Neuronal stem cell (in vitro differentiated cells): ENCODE measurements around the gene ADAMTSL1.

ENCODE experiments used
- DNase-seq: peaks from one replicate; pipeline ENCODE4 v3.0.0-alpha.2; 2013; ENCODE audit warnings: low spot score
- H2AFZ ChIP-seq: one replicate; pipeline ENCODE4 v1.6.1; 2013; ENCODE audit warnings: mild to moderate bottlenecking, low read length, inconsistent platforms
- H2AK5ac ChIP-seq: 2 replicates; pipeline ENCODE4 v1.6.1; 2013; ENCODE audit warnings: low read depth, mild to moderate bottlenecking, inconsistent platforms, low read length, moderate library complexity, mixed read lengths
- H2BK120ac ChIP-seq: 2 replicates; pipeline ENCODE4 v1.6.1; 2013; ENCODE audit warnings: low read depth, mild to moderate bottlenecking, inconsistent platforms, low read length, moderate library complexity, mixed read lengths
- H2BK12ac ChIP-seq: one replicate; pipeline ENCODE4 v1.6.1; 2013; ENCODE audit warnings: low read length, inconsistent platforms
- H2BK15ac ChIP-seq: 2 replicates; pipeline ENCODE4 v1.6.1; 2013; ENCODE audit warnings: mild to moderate bottlenecking, low read length, inconsistent platforms, mixed read lengths
- H2BK5ac ChIP-seq: one replicate; pipeline ENCODE4 v1.6.1; 2013; ENCODE audit warnings: inconsistent platforms, mild to moderate bottlenecking, low read length, moderate library complexity
- H3K14ac ChIP-seq: one replicate; pipeline ENCODE4 v1.6.1; 2013; ENCODE audit warnings: low read length, inconsistent platforms
- H3K18ac ChIP-seq: 2 replicates; pipeline ENCODE4 v1.6.1; 2013; ENCODE audit warnings: low read length, inconsistent platforms
- H3K23ac ChIP-seq: 2 replicates; pipeline ENCODE4 v1.6.1; 2013; ENCODE audit warnings: low read depth, mild to moderate bottlenecking, mixed read lengths, low read length, inconsistent platforms; ENCODE audit not compliant: poor library complexity
- H3K27ac ChIP-seq: replicated peaks from 3 replicates; pipeline ENCODE4 v1.5.1; 2013; ENCODE audit warnings: low read length, inconsistent platforms
- H3K27me3 ChIP-seq, 3 experiments: 2 replicates each; pipeline ENCODE4 v1.6.1; 2013; ENCODE audit warnings: low read length in 3 of 3, mild to moderate bottlenecking in 2 of 3, inconsistent platforms in 1 of 3, low read depth in 1 of 3, mixed read lengths in 1 of 3, moderate library complexity in 1 of 3; ENCODE audit not compliant: control insufficient read depth in 3 of 3, insufficient read depth in 3 of 3
- H3K36me3 ChIP-seq, 2 donors: replicated peaks in 1 of 2; 2 replicates each; pipeline ENCODE4 v1.6.1; 2013; ENCODE audit warnings: low read length in 2 of 2; ENCODE audit not compliant: control insufficient read depth in 2 of 2, insufficient read depth in 2 of 2
- H3K4ac ChIP-seq: 2 replicates; pipeline ENCODE4 v1.6.1; 2013; ENCODE audit warnings: inconsistent platforms, mild to moderate bottlenecking, low read length, moderate library complexity
- H3K4me1 ChIP-seq, 2 donors: 1 replicate in 1 of 2; 2 replicates in 1 of 2; pipeline ENCODE4 v1.6.1; 2013; ENCODE audit warnings: low read length in 2 of 2, low read depth in 1 of 2; ENCODE audit not compliant: control insufficient read depth in 2 of 2, insufficient read depth in 1 of 2
- H3K4me2 ChIP-seq: one replicate; pipeline ENCODE4 v1.6.1; 2013; ENCODE audit warnings: mild to moderate bottlenecking, low read length, inconsistent platforms; ENCODE audit not compliant: insufficient read depth, poor library complexity, severe bottlenecking
- H3K4me3 ChIP-seq, 2 donors: 2 replicates each; pipeline ENCODE4 v1.5.1; 2013; ENCODE audit warnings: low read length in 2 of 2, mild to moderate bottlenecking in 2 of 2, inconsistent platforms in 1 of 2, moderate library complexity in 1 of 2
- H3K79me1 ChIP-seq: one replicate; pipeline ENCODE4 v1.6.1; 2013; ENCODE audit warnings: low read depth, mild to moderate bottlenecking, inconsistent platforms, low read length, moderate library complexity
- H3K9ac ChIP-seq: one replicate; pipeline ENCODE4 v1.6.1; 2013; ENCODE audit warnings: mild to moderate bottlenecking, low read depth, low read length, inconsistent platforms; ENCODE audit not compliant: poor library complexity
- H3K9me3 ChIP-seq, 2 donors: replicated peaks in 1 of 2; 2 replicates each; pipeline versions ENCODE3 to v1.6.1; 2013; ENCODE audit warnings: low read length in 2 of 2, mild to moderate bottlenecking in 2 of 2, inconsistent platforms in 1 of 2, low read depth in 1 of 2, mixed read lengths in 1 of 2, moderate library complexity in 1 of 2; ENCODE audit not compliant: control insufficient read depth in 2 of 2, insufficient read depth in 1 of 2
- H4K8ac ChIP-seq: one replicate; pipeline ENCODE4 v1.6.1; 2013; ENCODE audit warnings: low read depth, mild to moderate bottlenecking, inconsistent platforms, low read length, moderate library complexity
- H4K91ac ChIP-seq: one replicate; pipeline ENCODE4 v1.6.1; 2013; ENCODE audit warnings: low read length, low read depth, mild to moderate bottlenecking, inconsistent platforms; ENCODE audit not compliant: poor library complexity
- WGBS, 2 donors: extraction: QIAGEN DNeasy Blood & Tissue Kit; methylation state at CpG; one replicate each; pipeline ENCODE4 v1.1.7; 2013; ENCODE audit warnings: missing lambda C conversion rate in 2 of 2, mixed read lengths in 1 of 2; ENCODE audit not compliant: insufficient read length in 2 of 2, insufficient replicate concordance in 1 of 2; ENCODE audit errors: extremely low coverage in 2 of 2; 5-methylcytosine and 5-hydroxymethylcytosine counted together

The ADAMTSL1 gene

GRCh38 chr9:18935541-18935940 is 461.6 kb downstream of the ADAMTSL1 start:
- H2BK5ac ChIP-seq, result no peak overlapping the region
- H3K27me3 ChIP-seq, result no peaks in the 10 kb centered on the region
- no peak overlapping the region for H3K23ac ChIP-seq
- H3K79me1 ChIP-seq, result no peaks in the 10 kb centered on the region
- no peak overlapping the region for H3K14ac ChIP-seq
- no peak overlapping the region for H3K4ac ChIP-seq
- WGBS, 2 donors, result no CpG with 5 or more reads among the region's 2 CpGs
- H3K4me1 ChIP-seq, result peaks cover 0 to 6% of the 10 kb centered on the region in 2 donors
- H3K9ac ChIP-seq, result no peak overlapping the region
- no peak overlapping the region for H3K27ac ChIP-seq
- H4K91ac ChIP-seq, result no peak overlapping the region
- DNase-seq, result no peak
- no peak overlapping the region for H2AFZ ChIP-seq
- no peaks in the 10 kb centered on the region for H3K36me3 ChIP-seq
- no peak overlapping the region for H3K4me3 ChIP-seq
- H3K9me3 ChIP-seq, result no peaks in the 10 kb centered on the region
- no peak overlapping the region for H3K18ac ChIP-seq
- H2BK120ac ChIP-seq, result no peak overlapping the region
- H2AK5ac ChIP-seq, result no peak overlapping the region
- no peak overlapping the region for H4K8ac ChIP-seq
- no peak overlapping the region for H2BK12ac ChIP-seq
- H3K4me2 ChIP-seq, result no peak overlapping the region
- H2BK15ac ChIP-seq, result no peak overlapping the region

DNA sequence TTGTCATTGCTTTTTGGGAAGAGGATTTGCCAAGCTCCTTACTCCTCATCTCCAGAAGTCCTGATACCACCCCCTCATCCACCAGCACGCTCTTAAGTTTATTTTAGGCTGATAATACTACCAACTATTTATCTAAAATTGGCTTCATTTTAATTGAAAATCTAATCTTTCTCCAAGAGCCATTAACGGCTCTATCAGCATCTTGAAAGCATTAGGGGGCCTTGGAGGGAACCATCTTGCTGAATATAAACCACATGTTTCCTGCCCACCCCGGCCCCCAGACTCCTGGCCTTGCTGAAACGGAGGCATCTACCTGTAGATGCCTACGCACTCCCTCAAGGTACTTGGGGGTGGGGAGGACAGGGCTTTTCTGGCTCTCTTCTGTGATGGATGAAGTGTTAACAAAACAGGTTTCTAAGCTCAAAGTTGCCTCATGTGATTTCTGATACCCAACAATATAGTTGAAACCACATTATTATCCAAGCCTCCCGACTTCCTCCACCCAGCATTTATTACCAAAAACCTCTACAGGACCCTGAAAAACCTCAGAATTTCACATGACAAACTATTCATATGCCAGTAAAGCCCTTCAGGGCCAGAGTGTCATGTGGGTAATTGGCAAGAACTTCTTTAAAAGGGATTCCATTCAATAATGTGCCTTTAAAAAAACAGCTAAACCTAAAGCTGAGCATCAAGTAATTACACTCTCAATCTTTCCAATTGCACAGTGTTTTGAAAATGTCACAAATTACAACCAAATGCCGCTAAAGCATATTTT is 462.3 kb downstream of the ADAMTSL1 start:
- H2AK5ac ChIP-seq, result no peak overlapping the region
- no peak overlapping the region for H4K91ac ChIP-seq
- no peak overlapping the region for H2AFZ ChIP-seq
- no peak overlapping the region for H3K9ac ChIP-seq
- no peak for DNase-seq
- H3K4me3 ChIP-seq, result no peak overlapping the region
- H3K4ac ChIP-seq, result no peak overlapping the region
- H4K8ac ChIP-seq, result no peak overlapping the region
- WGBS, 2 donors, result no CpG with 5 or more reads among the region's 7 CpGs
- no peak overlapping the region for H2BK5ac ChIP-seq
- H3K14ac ChIP-seq, result no peak overlapping the region
- no peaks in the 10 kb centered on the region for H3K36me3 ChIP-seq
- no peak overlapping the region for H3K4me2 ChIP-seq
- no peaks in the 10 kb centered on the region for H3K9me3 ChIP-seq
- no peak overlapping the region for H2BK15ac ChIP-seq
- H3K4me1 ChIP-seq, result peaks cover 0 to 6% of the 10 kb centered on the region in 2 donors
- H2BK120ac ChIP-seq, result no peak overlapping the region
- H3K27me3 ChIP-seq, result no peaks in the 10 kb centered on the region
- no peak overlapping the region for H3K18ac ChIP-seq
- H3K27ac ChIP-seq, result no peak overlapping the region
- H3K79me1 ChIP-seq, result no peaks in the 10 kb centered on the region
- no peak overlapping the region for H2BK12ac ChIP-seq
- H3K23ac ChIP-seq, result no peak overlapping the region

- Histone ChIP-seq H3K4me1 (peaks cover 0 to 6% of the 10 kb centered on the region in 2 donors), H3K4me2 (no peak overlapping the region), H2BK12ac (no peak overlapping the region), H3K18ac (no peak overlapping the region), H2BK15ac (no peak overlapping the region), H4K8ac (no peak overlapping the region), H2AFZ (no peak overlapping the region), H3K27ac (no peak overlapping the region), H3K36me3 (no peaks in the 10 kb centered on the region), H3K9me3 (no peaks in the 10 kb centered on the region), H4K91ac (no peak overlapping the region), H2AK5ac (no peak overlapping the region), H3K14ac (no peak overlapping the region), H2BK5ac (no peak overlapping the region), H3K9ac (no peak overlapping the region), H3K79me1 (no peaks in the 10 kb centered on the region), H3K4me3 (no peak overlapping the region), H3K23ac (no peak overlapping the region), H3K27me3 (no peaks in the 10 kb centered on the region), H2BK120ac (no peak overlapping the region), H3K4ac (no peak overlapping the region)
- no peak for DNase-seq
- no CpG with 5 or more reads among the region's 5 CpGs for WGBS, 2 donors
Measured at GRCh38 chr9:18939943-18940342, 466.0 kb downstream of the ADAMTSL1 start.

- no peaks in the 10 kb centered on the region for H3K36me3 ChIP-seq
- no peaks in the 10 kb centered on the region for H3K27me3 ChIP-seq
- H2BK120ac ChIP-seq, result no peak overlapping the region
- no peak overlapping the region for H3K4ac ChIP-seq
- no peak for DNase-seq
- no peak overlapping the region for H2BK15ac ChIP-seq
- H3K9me3 ChIP-seq, result no peaks in the 10 kb centered on the region
- H3K4me2 ChIP-seq, result no peak overlapping the region
- peaks cover 0 to 6% of the 10 kb centered on the region in 2 donors for H3K4me1 ChIP-seq
- no peak overlapping the region for H4K8ac ChIP-seq
- no peak overlapping the region for H2BK12ac ChIP-seq
- no peak overlapping the region for H2AFZ ChIP-seq
- H3K9ac ChIP-seq, result no peak overlapping the region
- no peaks in the 10 kb centered on the region for H3K79me1 ChIP-seq
- H3K14ac ChIP-seq, result no peak overlapping the region
- no CpG with 5 or more reads among the region's 8 CpGs for WGBS, 2 donors
- H3K23ac ChIP-seq, result no peak overlapping the region
- no peak overlapping the region for H3K18ac ChIP-seq
- no peak overlapping the region for H2AK5ac ChIP-seq
- H3K27ac ChIP-seq, result no peak overlapping the region
- no peak overlapping the region for H2BK5ac ChIP-seq
- no peak overlapping the region for H4K91ac ChIP-seq
- no peak overlapping the region for H3K4me3 ChIP-seq
Measured at GRCh38 chr9:18941060-18941740, 467.2 kb downstream of the ADAMTSL1 start.
